Measurements from ENCODE around the gene DENND1C.
"Not testable (repeated sequence)": the region's sequence is repeated elsewhere in the genome, so short reads cannot be mapped to it uniquely, and the experiment has no call there.

The DENND1C gene

DNA sequence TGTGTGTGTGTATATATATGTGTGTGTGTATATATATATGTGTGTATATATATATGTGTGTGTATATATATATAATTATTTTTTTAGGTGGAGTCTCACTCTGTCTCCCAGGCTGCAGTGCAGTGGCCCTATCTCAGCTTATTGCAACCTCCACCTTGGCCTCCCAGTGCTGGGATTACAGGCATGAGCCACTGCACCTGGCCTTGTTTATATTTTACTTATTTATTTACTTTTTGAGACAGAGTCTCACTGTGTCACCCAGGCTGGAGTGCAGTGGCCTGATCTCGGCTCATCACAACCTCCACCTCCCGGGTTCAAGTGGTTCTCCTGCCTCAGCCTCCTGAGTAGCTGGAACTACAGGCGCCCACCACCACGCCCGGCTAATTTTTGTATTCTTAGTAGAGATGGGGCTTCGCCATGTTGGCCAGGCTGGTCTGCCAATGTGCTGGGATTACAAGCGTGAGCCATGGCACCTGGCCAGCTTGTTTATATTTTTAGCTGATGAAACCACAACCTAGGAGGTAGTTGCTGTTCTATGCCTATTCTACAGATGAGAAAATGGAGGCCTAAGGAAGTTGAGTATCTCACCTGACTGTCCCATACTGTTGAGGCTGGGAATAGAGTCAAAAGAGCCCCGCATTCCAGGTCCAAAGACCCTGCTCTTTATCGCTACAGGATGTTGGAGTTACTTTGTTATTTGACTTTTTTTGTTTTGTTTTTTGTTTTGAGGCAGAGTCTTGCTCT is 26.6 kb upstream of the DENND1C start:
- not testable (repeated sequence) for DNase-seq (ENCODE audit: low read depth)

DNA sequence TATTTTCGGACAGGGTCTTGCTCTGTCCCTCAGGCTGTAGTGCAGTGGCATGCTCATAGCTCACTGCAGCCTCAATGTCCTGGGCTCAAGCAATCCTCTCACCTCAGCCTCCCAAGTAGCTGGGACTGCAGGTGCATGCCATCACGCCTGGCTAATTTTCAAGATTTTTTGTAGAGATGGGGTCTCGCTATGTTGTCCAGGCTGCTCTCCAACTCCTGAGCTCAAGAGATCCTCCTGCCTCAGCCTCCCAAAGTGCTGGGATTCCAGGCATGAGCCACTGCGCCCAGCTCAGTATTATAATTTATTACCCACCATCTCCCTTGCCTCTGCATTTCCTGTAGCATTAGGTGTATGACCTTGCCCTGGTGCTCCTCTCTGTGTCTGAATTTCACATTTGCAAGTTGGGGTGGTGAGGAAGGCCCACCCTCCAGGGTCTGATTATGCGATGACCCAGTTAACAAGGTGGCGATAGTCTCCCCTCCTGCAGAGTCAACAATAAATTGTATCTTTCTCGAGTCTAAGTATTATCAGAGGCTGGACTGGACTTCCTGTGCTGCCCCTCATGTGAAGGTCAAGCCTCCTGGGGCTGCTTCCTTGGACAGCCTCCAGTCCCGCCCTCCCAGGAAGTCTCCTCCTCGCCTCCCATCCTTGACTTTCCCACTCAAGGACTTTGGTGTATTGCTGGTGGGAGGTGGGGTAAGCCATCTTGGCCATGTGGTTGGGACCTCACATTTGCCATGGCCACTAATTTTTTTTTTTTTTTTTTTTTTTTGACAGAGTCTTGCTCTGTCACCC is 22.0 kb upstream of the DENND1C start:
- no peak for DNase-seq (ENCODE audit: low read depth)

DNA sequence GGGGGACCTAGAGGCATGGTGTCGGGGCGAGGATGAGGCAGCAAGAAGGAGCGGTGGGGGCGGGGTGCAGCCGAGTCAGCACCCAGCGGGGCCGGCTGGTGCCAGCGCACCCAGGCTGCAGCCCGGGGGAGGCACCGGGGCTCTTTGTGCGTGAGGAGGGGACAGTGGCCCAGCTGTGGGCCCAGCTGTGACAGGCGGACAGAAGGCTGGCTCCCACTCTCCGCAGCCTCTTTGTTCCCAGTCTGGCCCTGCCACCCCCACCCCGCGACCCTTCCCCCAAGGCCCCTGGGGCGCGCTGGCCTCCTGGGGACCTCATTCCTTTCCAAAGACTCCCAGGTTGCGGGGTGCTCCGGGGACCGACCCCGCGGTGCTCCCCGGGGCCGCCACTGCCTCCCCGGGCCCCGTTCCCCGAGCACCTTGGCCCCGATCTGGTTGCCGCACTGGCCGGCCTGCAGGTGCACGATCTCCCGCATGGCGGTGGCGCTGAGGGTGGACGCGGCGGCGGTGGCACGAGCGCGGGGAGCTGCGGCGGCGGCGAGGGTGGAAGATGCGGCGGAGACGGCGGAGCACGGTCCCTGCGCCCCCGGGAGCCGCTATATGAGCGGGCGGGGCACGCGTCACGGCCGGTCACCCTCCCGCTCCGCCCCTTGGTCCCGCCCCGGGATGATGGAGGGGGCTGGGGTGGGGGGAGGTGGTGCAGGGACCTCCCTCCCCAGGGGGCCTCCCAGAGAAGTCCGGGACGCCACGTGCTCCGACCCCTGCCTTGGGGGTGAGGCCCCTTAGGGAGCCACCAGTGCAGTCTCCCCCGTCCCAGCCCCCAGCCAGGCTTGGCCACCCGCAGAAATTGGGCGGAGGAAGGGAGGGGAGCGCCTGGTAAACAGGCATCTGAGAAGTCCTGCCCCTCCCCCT is 20.4 kb upstream of the DENND1C start, which contains the start of gene TUBB4A:
TSS of gene TUBB4A (minus strand) at position 570 of the 909 bp plus-strand sequence. CDS start at position 473, 97 bp downstream.
- DNase-seq (ENCODE audit: low read depth) = no peak

DNA sequence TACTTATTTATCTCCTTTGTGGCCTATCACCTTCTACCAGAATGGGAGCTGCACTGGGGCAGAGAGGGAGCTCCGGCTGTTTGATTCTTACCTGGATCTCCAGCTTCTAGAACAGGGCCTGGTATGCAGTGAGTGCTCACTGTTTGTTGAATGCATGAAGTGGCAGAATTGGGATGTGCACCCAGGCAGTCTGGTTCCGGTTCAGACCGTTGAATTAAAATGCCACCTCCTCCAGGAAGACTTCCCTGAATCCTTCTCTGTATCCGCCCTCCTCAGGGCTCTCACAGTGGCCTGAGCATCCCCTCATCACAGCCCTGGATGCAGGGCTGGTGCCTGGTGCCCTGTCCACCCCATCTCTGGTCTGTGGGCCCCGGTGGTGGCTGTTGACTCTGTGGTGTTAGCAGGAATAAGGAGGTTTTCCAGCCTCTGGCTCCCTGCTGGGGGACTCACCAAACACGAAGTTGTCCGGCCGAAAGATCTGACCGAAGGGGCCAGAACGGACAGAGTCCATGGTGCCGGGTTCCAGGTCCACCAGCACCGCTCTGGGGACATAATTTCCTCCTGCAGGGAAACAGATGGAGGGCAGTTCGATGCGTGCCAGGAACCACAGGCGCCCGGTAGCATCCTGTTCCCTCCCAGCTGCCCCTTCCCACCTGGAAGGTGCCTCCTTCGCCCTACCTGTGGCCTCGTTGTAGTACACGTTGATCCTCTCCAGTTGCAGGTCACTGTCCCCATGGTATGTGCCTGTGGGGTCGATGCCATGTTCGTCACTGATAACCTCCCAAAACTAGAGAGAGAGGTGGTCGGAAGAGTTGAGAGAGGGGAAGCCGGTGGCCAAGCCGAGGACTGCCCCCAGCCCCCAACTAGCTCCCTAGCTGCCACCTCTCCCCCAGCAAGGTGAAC is 19.5 kb upstream of the DENND1C start:
- no peak for DNase-seq (ENCODE audit: low read depth)

DNA sequence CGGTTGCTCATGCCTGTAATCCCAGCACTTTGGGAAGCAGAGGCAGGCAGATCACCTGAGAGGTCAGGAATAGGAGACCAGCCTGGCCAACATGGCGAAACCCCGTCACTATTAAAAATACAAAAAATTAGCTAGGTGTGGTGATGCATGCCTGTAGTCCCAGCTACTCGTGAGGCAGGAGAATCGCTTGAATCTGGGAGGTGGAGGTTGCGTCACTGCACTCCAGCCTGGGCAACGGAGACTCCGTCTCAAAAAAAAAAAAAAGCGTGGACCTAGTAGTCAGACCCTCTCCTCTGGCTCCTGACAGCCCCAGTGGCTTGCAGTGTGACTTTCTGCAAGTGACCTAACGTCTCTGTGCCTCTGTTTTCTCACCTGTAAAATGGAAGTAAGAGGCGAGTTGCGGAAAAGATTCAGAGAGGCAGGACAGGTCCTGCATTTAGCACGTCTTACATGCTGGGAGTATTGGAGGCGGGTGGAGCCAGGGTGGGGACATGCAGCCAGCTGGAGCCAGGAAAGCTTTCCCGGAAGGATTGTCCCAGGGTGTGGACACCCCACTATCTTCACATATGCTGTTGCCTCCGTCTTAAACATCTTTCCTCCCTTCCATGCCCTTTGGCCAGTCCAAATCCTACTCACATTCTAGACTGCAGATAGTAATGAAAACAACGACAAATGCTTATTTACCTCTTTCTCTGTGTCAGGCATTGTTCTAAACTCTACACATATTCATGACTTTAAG is 17.6 kb upstream of the DENND1C start:
- no peak for DNase-seq (ENCODE audit: low read depth)

DNA sequence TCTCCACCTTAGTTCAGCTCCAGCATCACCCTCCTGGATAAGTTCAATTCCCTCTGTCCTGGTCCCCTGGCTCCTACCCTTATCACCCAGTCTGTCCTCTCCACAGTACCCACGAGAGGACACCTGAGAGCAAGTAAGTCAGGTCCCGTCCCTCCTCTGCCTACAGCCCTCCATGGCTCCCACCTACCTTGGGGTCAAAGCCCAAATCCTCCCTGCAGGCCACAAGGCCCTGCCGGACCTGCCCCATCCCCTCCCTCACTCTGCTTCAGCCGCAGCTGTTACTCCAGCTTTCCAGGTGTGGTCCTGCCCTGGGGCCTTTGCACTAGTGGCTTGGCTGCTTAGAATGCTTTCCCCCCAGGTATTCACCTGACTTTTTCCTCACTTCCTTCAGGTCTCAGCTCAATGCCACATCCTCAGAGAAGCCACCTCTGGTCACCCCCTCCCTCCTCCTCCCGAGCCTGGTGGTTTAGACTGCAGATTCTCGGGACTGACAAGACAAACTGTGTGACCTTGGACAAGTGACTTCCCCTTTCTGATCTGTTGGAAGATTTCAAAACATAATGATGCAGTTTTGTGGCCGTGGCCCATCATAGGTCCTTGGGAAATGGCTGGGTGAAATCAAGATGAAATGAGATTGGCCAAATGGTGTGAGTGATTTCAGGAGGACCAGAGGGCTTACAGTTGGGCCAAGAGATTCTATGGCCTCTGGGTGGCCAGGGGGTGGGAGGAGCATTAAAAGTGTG is 16.9 kb upstream of the DENND1C start:
- no peak for DNase-seq (ENCODE audit: low read depth)

DNA sequence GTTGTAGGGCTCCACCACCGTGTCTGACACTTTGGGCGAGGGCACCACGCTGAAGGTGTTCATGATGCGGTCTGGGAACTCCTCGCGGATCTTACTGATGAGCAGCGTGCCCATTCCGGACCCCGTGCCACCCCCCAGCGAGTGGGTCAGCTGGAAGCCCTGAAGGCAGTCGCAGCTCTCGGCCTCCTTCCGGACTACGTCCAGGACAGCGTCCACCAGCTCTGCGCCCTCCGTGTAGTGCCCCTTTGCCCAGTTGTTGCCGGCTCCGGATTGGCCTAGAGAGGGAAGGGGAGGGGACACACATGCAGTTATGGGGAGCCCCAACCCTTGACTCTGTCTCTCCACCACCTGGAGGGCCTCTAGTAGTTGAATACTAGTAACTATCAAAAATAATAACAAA is 14.4 kb upstream of the DENND1C start:
- DNase-seq (ENCODE audit: low read depth) = no peak

DNA sequence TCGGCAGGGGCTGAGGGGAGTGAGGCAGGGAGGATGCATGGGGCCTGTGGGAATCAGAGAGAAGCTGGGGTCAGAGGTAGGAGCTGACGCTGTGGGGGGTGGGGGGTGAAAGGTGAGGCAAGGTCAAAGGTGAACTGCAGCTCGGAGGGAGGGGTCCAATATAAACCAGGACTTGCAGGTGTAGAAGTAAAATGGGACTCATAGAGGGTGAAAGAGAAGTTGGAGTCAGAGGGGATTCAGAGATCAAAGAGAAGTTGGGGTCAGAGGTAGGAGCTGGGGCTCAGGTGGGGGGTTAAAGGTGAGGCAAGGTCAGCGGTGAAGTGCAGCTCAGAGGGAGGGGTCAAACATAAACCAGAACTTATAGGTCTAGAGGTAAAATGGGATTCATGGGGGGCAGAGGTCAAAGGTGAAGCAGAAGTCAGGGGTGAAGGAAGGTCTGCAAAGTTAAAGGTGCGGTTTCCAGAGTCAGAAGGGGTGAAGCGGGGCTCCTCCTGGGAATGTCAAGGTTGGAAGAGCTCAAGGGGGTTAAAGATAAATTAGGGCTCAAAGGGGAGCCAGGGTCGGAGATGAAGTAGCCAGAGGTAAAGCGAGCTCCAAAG is 12.9 kb upstream of the DENND1C start:
- no peak for DNase-seq (ENCODE audit: low read depth)

DNA sequence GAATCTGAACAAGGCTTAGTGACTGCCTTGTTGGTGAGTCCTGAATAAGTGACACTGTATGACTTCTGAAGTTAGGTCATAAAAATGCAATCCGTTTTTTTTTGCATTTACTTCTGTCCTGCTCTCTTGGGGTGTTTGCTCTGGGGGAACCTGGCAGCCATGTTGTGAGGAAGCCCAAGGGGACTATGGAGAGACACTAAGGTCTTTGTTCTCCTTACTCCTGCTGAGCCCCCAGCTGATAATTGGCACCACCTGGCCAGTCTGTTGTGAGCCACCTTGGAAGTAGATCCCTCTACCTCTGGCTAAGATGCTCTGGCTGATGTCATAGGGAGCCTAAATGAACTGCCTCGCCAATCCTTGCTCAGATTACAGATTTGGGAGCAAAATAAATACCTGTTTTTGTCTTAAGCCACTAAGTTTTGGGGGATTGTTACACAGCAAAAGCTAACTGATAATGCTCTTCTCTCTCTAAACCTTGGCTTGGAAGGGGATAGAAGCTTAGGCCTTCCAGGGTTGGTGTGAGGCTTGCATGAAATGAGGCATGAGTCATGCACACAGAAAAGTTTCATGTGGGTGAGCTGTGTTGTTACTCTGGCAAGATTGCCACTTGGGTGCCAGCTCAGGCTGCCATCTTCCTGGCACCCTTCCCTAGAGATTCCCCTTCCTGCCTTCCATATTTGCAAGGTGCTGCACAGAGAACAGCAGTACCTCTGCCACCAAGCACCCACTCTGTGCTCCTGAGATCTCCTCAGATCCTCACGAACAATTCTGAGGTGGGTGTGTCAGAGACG is 10.4 kb upstream of the DENND1C start:
- DNase-seq (ENCODE audit: low read depth) = no peak

DNA sequence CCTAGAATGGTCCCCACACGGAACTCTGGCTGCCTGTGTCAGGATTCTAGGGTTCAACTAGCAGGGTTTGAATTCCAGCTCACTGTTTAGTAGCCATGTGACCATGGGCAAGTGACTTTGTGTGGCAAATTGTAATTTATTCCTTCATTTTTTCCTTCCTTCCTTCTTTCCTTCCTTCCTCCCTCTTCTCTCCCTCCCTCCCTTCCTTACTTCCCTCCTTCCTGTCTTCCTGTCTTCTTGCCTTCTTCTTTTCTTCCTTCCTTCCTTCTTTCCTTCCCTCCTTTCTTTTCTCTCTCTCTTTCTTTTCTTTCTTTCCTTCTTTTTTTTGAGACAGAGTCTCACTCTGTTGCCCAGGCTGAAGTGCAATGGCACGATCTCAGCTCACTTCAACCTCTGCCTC is 8.5 kb upstream of the DENND1C start:
- no peak for DNase-seq (ENCODE audit: low read depth)

DNA sequence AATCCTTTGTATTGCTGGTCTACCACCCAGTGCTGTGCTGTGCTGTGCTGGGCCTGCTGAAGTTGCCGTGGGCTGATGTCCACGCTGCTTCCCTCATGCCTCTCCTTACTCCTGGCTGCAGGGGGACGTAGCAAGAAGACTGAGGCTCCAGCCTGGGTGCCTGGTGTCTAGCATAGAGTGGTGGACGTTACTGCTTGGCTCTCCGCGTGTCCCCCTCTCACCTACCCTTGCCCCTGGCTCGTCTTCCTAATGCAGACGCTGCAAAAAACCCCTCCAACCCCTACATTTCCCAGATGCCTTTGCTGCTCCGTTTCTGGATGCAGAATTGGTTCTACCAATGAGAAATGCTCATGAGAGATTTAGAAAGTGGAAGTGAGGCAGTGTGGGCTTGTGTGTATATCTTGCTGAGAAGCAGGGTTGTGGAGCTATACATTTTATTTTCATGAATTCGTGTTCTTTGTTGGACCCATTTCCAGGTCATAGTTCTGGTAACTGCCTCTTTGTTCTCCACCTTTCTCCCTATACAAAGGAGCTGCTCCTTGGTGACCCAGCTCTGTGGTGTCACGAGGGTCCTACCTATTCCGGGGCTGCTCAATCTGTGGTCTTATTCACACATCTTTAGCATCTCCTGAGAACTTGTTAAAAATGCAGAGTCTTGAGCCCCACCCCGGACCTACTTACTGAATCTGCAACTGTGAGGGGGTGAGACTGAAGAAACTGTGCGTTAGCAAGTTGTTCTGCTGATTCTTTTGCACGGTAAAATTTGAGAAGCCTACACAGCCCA is 7.9 kb upstream of the DENND1C start:
- no peak for DNase-seq (ENCODE audit: low read depth)

DNA sequence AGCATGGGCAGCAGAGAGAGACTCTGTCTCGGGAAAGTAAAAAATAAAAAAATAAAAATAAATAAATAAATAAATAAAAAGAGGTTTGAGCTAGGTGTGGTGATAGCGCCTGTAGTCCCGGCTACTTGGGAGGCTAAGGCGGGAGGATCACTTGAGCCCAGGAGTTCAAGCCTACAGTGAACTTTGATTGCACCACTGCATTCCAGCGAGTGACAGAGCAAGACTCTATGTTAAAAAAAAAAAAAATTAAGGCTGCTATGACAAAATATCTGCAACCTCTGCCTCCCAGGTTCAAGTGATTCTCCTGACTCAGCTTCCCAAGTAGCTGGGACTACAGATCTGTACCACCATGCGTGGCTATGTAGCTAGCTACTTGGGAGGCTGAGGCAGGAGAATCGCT is 3.2 kb upstream of the DENND1C start:
- DNase-seq (ENCODE audit: low read depth) = no peak

DNA sequence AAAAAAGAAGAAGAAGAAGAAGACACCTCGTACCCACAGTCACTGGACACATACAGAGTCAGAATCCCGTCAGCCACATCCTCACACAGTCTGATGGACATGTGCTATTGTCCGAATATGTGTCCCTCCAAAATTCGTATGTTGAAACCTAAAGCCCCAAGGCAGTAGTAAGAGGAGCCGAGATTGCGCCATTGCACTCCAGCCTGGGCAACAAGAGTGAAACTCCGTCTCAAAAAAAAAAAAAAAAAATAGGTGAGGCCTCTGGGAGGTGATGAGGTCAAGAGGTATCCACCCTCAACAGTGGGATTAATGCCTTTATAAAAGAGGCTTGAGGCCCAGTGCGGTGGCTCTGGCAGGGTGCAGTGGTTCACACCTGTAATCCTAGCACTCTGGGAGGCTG is 2.6 kb upstream of the DENND1C start:
- DNase-seq (ENCODE audit: low read depth) = no peak

DNA sequence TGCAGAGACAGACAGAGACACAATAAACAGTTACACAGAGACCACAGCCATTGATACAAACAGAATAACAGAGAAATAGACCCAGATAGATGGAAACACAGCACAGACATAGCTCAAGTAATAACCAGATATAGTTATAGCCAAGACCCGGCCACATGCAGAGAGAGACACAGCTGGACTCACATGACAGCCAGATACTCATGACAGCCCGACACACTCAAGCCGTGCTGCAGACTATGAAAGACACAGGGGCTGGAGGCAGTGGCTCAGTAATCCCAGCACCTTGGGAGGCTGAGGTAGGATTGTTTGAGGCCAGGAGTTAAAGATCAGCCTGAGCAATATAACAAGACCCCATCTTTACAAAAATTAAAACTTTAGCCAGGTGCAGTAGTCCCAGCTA is 1.6 kb upstream of the DENND1C start:
- no peak for DNase-seq (ENCODE audit: low read depth)

DNA sequence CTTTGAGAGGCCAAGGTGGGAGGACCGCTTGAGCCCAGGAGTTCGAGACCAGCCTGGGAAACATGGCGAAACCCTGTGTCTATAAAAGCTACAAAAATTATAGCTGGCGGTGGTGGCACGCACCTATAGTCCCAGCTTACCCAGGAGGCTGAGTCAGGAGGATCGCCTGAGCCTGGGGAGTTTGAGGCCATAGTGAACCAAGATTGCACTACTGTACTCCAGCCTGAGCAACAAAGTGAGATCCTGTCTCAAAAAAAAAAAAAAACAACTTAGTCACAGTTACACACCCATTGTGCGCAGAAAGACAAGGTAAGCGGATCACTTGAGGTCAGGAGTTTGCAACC is 728 bp upstream of the DENND1C start:
- no peak for DNase-seq (ENCODE audit: low read depth)

DNA sequence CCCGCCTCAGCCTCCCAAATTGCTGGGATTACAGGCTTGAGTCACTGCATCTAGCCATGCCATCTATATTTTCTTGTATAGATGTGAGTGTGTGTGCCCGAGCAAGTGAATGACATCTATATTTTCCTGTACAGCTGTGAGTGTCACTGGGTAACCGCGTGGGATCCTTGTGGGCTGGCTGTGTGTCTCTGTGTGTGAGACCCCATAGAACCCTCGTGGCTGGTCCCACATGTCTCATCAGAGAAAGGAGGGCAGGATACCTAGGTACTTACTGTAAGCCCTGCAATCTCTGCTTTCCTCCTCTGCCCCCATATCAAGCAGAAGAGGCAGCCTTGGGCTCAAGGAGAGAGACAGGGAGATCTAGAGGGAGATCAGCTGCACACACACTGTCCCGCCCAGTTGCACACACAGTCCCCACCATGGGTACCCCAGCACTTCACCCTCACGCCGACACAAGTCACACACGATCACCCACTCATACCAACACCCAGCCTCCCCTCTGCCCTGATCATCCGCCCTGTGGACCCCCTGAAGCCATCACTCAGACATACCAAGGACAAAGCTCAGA is 655 bp downstream of the DENND1C start:
- DNase-seq (ENCODE audit: low read depth) = no peak

DNA sequence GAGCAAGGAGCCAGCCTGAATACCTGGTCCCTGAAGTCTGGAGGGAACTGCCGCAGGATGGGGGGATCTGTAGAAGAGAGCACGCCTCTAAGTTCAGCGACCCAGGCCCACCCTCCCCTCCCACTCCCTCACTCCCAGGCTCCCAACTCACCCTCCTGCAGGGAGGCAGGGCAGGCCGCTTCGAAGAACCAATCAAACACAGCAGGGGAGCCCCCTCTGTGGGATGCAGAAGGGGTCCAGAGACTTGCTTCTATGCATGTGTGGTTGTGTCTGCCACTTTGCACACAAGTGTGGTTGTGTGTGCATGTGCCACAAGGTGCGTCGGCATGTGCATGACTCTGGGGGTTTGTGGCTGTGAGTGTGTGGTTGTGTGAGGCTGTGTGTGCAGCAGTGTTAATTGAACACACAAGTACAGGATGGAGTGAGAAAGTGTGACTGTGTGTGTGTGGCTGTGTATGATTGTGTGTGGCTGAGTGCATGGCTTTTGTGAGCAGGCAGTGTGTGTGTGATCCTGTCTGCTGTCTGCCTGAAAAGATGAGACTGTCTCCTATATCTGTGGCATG is 1.7 kb downstream of the DENND1C start:
- no peak for DNase-seq (ENCODE audit: low read depth)

Data from stimulated activated CD8-positive, alpha-beta memory T cell treated with anti-CD3 and anti-CD28 coated beads, Interleukin-7, amount 100 ng/mL, for 24 hours (primary cell).